Left cardiac atrium (tissue), 4 donors: Measurements from ENCODE around the gene IL18BP. TPM values are rescaled to one million over a fixed set of nuclear protein-coding genes. Genes with fewer than 3 reads are reported as not detected.

Source experiments
- ATAC-seq, 2 donors: fragments of 200-7000 bp; cut with Tn5 transposase; one replicate each; pipeline ENCODE4 v1.9.1; 2020; ENCODE audit warnings: mild to moderate bottlenecking in 2 of 2, moderate library complexity in 2 of 2
- DNase-seq: peaks from one replicate; pipeline ENCODE4 v3.0.0-alpha.2; 2020
- intact Hi-C, 2 donors: fragments of 100-400 bp; cut with DNase I; formaldehyde crosslinking; loops; one replicate each; pipeline versions ENCODE4 v1.14.1 to v1.15.1; 2022 to 2023
- total RNA-seq, 2 donors: library from RNA; stranded (reverse); fragmentation: NEBNext Ultra II Directional; extraction: Animal tissue kit (Norgen Biotek cat#: 25700); gene quantifications; one replicate each; pipeline ENCODE4 v1.2.1, GENCODE V29; 2021
- donor health status: DM: no; HTN: yes; CAD: no.
- donor health status: DM: no; HTN: yes; CAD: no; lungs with severe emphysema.
- donor health status: DM: yes; HTN: yes; CAD: no.
- donor health status: Dilated cardiomyopathy.

The IL18BP gene
- total RNA-seq, 2 donors from 2014 or later: 4.4 to 7.3 TPM

GRCh38 chr11:72038491-72038890 lies 39.8 kb downstream of the IL18BP start:
- peak; percentile 62 for DNase-seq
- intact Hi-C loops: loop anchor here in 1 of 2 donors (5.0 kb wide), 1 partner anchor 184 kb away; the partner anchor contains the start of gene INPPL1
- ATAC-seq: peak; percentile 22 to 66

DNA sequence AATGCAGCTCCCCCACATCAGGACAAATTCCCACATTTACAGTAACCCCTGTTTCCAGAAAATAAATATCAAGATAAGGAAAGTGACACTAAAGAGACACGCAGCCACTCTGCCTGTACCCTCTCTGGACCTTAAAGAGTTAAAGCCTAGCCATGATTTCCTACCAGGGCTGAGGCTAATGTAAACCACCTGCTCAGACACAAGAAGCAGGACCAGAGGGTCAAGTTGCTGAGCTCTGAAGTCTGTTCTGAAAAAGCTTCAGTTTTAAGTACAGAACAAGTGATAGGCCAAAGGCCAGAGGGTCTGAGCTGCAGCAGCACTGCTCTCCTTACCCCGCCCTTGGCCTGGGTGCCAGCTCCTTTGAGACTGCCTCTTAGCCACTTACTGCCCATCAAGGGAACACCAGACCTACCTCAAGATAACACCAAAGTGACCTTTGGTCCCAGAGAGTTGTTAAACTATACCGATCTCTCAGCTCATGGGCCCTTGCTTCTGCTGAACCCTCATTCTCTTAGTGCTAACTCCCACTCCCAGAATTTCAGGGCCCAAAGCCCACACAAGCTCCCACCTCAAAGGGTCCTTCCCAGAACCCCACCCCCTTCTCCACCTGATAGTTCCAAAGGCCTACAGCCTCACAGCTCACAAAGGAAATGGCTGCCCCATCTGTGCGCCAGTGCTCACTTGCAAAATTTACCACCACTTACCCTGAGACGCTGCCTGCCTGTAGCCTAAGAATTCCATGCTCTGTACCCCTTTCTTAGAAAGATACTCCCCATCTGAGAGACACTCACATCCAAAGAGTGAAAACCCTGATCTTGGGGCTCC lies 40.5 kb downstream of the IL18BP start:
- DNase-seq (peak; percentile 31), ATAC-seq (no peak)
- intact Hi-C loops: loop anchor here in 1 of 2 donors (5.0 kb wide), 1 partner anchor 183 kb away; the partner anchor contains the start of gene INPPL1

GRCh38 chr11:72039856-72040401 lies 41.2 kb downstream of the IL18BP start:
- intact Hi-C loops: loop anchor here in 1 of 2 donors (2.0 to 5.0 kb wide), 3 partner anchors 37 to 182 kb away; partner anchors contain the start of genes INPPL1 and LAMTOR1
- DNase-seq (no peak), ATAC-seq (no peak)

DNA sequence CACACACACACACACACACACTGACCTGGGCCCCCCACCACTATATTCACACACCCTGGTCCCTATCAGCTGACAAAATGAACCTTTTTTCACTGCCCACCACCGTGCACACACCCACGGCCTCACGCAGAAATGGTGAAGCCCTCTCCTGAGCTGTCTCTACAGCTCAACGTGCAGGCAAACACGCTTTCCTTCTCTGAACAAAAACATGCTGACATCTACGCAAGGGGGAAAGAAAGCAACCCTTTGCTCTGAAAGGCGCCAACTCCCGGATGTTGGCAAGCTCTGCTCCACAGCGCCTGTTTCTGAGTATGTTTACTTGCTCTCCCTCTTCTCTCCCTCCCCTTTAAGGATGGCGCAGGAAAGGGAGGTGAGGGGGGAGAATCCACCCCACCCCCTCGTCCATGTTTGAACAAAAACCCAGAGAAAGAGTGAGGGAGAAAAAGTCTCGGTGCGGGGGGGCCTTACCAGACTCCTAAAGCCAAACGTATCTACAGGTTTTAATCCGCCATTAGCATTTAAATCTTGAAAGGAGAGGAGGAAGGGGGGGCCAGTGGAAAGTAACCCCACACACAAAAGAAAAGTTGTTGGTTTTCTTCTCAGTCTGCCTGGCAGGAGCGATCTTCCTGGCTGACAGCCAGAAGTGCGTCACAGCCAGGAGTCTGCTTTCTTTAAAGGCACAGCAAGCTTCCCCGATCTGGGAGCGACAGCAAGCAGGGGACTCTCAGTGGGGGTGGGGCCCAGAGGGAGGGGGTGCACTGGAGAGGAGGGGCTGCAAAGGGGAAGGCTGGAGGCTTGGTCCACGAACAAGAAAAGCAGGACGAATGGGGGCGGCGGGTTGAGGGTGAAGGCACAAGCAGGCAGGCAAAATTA lies 42.0 kb downstream of the IL18BP start:
- DNase-seq (peak; percentile 96), ATAC-seq (peak; percentile 87 to 88)
- intact Hi-C loops: loop anchor here in 1 of 2 donors (2.0 to 5.0 kb wide), 2 partner anchors 37 to 62 kb away; partner anchors contain the start of gene LAMTOR1

DNA sequence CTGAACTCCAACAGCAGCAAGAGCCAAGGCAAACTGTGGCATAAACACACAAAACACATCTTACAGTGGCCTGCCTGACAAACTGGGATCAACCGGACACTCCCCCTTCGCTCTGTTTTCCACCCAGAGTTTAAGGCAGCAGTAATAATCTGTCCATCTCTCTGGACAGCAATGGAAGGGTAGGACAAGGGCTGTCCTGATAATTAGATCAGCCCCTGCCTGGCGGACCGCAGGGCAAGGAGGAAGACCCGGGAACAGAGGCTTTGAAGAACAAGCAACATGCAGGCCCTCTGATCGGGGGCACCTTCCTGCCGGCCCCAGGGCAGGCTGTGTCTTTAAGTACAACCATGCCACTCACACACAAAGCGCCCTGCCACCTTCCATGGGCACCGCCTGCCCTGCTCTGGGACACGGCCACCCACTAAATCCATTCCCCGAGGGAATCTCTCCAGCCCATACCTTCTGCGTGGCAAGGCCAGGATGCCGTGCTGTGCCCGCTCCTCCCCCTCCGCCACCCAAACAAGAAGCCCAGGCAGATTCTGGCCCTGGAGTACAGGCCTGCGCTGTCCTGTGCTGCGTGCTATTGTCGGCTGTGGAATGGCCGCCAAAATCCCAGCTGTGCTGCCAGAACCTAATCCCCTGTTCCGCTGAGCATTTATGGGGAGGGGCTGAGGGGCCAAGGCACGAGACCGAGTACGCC lies 42.8 kb downstream of the IL18BP start:
- DNase-seq (peak; percentile 74), ATAC-seq (peak; percentile 66 to 72)
- intact Hi-C loops: loop anchor here in 1 of 2 donors (2.0 to 5.0 kb wide), 2 partner anchors 36 to 61 kb away; partner anchors contain the start of gene LAMTOR1

DNA sequence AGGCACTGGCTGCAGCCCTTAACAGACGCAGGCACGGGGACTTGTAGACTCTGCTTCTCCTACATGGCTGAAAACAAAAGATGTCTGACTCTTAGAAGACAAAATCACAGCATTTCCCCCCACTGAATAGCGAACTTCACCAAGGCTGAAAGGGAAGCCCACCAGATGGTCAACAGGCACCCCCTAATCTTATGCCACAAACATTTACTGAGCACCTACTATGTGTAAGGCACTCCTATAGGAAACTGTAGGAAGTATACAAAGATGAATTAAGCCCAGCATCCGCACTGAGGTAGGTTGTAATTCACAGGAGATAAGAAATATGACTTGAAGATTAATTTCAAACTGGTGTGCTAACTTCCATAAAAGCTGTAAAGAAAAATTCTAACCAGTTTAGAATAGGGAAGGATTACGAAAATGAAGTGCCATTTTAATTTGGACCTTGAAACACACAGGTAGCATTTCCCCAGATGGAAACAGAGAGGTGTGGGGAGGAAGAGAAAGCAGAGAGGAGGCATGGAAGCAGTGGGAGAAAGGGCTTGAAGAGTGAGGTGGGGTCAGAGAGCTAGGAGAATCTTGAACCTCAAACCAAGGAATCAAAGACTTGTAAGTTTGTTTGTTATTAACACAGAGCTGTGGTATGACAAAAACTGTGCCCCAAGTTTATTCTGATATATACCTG lies 43.5 kb downstream of the IL18BP start:
- intact Hi-C loops: loop anchor here in 1 of 2 donors (5.0 kb wide), 1 partner anchor 35 kb away; no protein-coding TSS in a partner anchor
- DNase-seq: no peak
- no peak for ATAC-seq

DNA sequence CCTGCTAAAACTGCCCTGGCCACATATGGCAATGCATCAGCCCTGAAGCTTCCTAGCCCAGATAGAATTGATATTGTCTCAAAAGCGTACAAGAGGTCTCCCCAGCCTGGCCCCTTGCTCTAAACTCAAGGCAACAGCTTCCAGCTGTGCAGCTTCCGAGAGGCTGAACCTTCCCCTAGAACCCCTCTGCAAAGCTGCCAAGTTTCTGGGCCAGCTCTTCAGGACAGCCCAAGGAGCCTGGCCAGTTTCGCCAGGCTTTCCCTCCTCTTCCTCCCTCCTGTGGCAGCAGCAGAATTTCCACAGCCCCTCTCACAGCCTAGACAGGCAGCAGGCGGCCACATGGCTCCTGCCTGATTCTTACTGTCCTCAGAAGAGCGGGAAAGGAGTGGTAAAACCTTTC lies 47.1 kb downstream of the IL18BP start:
- peak in 1 of 2 donors; percentile 23 for ATAC-seq

DNA sequence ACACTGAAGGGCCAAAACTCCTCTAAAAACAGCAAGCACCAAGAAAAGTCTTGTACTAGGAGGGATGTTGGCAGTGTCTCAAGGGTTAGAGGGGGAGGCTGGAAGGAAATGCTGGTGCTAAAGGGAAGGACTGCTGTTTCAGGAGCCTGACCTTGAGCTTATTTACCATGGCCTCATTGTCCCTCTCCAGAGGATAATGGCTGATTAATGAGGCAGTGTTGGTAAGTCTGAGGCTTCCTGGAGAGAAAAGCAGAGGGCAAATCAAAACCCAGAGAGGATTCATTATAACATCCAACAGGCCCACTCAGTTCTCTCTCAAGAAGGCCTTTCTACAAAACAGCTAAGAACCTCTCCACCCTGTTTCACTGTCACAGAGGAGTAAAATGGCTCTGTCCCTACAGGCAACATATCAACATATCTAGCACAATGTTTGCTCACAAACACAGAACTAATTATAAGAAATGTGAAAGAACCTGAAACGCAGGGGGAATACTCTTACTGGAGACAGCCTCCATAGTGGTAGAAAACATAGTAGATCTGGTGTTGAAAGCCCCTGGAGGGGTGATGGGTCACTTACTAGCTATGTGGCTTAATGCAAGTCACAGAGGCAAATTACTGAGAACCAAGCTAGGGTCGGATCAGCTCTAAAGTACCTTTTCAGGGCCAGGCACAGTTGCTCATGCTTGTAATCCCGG lies 50.2 kb downstream of the IL18BP start:
- ATAC-seq (peak; percentile 16 to 48), DNase-seq (no peak)
- intact Hi-C loops: no loop called here

More for the DNA sequence above, 47.1 kb downstream of the IL18BP start:
- DNase-seq: no peak
- intact Hi-C loops: no loop called here

Other genes starting within 250 kb of the IL18BP start
- gene DEFB108B, start 165.7 kb upstream of the IL18BP start, total RNA-seq: not detected
- not detected for gene DEFB131B, start 120.5 kb upstream of the IL18BP start, total RNA-seq
- 1 to 10 TPM; 3.8 to 5.5 TPM for gene XNDC1N, start 70.3 kb upstream of the IL18BP start, total RNA-seq
- gene RNF121, start 69.9 kb upstream of the IL18BP start, total RNA-seq: 10 to 100 TPM; 25.9 to 26.9 TPM
- gene NUMA1, start 81.6 kb downstream of the IL18BP start, total RNA-seq: 10 to 100 TPM; 73.3 to 86.7 TPM
- gene LRRC51, start 81.9 kb downstream of the IL18BP start, total RNA-seq: 1 to 10 TPM; 3.9 to 5.0 TPM
- 10 to 100 TPM; 76.4 to 88.0 TPM for gene LAMTOR1, start 104.4 kb downstream of the IL18BP start, total RNA-seq
- not detected for gene TOMT, start 107.0 kb downstream of the IL18BP start, total RNA-seq
- 10 to 100 TPM; 43.3 to 45.0 TPM for gene ANAPC15, start 113.8 kb downstream of the IL18BP start, total RNA-seq
- gene FOLR3, start 136.8 kb downstream of the IL18BP start, total RNA-seq: 1 to 10 TPM; 2.2 to 3.5 TPM
- gene FOLR1, start 193.2 kb downstream of the IL18BP start, total RNA-seq: not detected
- 10 to 100 TPM; 24.0 to 57.0 TPM for gene FOLR2, start 217.9 kb downstream of the IL18BP start, total RNA-seq
- 10 to 100 TPM; 89.5 to 96.4 TPM for gene INPPL1, start 225.9 kb downstream of the IL18BP start, total RNA-seq
- gene PHOX2A, start 245.3 kb downstream of the IL18BP start, total RNA-seq: not detected